ENCODE results near the gene FRMD4B.

Gene FRMD4B

DNA sequence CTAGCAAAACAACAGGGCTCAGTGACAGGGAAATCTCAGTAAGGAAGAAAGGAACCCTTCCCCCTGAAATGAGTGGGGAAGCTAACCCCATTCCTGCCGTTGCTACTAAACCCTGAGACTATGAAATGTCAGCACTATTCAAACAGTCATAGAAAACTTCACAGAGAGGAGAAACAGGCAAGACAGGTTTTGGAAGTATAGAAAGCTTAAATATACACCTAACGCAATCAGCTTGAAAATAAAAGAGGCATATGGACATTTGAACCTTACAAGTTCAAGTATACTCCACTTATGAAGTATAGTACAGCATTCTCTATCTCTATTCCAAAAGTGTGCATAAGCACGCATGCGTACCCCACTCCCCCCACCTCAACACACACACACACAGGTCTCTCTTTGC, 17.6 kb upstream of the FRMD4B start:
- no peak for DNase-seq

DNA sequence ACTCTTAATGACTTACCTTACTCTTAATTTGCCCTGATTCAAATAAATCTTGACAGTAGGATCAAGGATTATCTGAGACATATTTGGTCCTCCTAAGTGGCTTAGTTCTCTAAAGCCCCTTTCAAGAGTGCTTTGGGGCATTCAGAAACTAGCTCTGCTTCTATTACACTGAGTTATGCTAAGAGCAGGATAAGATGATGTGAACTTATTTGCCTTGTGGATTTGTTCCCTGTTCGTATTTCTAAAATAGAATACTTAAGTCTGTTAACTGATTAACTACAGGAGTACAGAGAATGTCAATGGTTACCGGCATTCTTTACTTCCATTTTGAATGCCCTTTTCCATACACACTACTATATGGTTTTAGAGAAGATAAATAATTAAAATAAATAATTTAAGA, 14.8 kb upstream of the FRMD4B start:
- DNase-seq, result no peak

DNA sequence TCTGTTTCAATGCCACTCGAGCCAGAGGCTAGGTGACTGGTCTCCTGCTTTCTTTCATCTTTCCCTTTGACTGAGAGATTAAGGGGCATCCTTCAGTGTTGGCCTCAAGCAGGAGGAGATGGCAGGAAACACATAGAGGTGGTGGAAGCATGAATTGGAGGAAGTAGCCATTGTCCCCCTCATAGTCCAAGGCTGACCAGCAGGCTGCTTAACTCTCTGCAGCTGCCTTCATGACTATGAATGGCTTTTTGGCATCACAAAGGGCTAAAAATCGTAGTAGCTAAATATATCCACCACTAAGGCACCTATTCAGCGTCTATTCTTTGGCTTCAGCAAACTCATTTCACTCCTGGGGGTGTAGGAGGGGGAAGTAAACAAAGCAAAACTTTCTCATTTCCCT, 7.0 kb upstream of the FRMD4B start:
- no peak for DNase-seq

DNA sequence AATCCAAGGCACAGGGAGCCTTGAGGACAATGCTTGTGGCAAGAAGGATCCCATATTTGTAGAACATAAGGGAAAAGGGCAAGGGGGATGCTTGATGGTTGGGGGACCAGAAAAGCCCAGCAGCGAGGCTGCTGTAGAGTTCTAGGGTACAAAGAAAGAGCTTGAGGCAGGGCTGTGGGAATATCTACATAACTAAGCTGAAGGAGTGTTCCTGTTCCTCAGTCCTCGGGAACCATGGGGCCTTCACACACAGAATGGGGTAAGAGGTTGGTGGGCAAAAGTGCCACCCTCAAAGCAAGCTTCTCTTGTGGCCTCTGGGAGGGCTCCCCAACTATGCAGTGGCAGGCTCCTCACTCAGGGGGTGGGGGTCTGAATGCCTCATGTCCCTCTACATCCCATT, 6.5 kb upstream of the FRMD4B start:
- no peak for DNase-seq

DNA sequence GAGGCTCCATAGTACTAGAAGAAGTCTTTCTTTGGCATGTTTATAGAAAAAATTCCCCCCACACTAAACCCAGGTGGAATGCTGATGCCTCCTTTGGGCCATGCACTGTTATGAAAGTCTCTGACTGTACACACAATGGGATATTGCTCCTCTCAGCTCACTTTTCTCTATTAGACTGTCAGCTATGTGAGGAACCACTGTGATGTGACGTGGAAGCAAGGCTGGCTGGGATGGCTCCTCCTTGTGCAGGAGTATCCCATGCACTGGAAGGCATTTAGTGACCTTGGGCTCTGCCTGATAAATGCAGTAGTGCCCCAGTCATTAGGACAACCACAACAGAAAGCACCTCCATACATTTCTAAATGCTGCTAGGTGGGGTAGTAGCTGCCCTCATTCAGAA, 5.7 kb upstream of the FRMD4B start:
- no peak for DNase-seq

DNA sequence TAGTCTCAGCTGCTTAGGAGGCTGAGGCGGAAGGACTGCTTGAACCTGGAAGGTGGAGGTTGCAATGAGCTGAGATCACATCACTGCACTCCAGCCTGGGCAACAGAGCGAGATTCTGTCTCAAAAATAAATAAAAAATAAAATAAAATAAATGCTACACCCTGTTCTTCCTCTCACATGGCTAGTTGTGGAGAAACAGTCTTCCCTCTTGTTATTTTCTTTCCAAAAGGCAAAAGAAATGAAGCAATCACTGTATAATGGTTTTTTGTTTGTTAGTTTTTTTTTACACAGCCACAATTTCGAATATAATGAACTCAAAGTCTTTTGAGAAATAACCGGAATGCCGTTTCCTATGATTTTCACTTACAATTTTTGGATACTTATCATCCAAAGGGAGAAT, 4.9 kb upstream of the FRMD4B start:
- no peak for DNase-seq

DNA sequence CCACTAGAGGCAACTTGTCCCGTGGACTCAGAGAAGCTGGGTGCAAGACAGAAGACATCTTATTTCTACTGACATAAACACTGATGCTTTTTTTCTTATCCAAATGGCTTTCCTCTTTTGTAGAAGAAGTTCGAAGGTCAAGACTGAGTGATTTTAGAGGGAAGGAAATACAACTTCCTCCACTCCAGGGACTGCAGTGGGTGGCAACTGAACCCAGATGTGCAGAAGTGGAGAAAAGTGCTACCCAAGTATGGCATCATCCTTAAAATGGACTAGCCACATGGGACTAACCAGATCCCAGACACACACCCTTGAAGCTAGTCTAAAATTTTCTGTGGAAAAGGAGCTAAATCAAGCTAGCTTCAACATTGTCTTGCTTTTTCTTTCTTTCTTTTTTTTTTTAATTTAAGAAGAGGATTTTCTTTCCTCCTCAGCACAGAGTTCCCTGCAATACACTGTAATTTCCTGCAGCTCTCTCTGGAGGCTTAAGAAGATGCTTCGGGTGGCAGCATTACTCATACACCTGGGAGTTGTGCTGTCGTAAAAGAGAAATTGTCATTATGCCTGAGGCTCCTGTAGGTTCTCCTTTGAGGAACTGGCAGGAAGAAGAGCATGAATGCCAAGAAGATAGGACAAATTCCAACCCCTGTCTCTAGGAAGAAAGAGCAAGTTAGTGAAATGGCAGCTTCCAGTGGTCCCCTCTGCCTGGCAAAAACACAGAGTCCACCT, 3.8 kb upstream of the FRMD4B start:
- no peak for DNase-seq

DNA sequence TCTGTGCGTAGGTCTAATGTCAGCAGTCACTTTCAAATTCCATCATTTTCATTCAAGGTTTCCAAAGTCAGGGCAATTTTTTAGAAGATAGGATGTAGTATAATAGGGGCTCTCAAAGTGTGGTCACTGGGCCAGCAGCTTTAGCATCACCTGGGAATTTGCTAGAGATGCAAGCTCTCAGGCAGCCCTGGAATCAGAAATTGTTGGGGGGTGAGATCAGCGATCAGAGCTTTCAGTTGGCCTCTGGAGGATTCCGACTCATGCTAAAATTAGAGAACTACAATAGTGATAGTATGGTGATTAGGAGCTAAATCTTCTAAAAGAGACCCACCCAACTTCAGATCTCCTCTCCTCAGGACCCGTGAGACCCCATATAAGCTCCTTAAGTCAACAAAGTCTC, 2.4 kb upstream of the FRMD4B start:
- no peak for DNase-seq

DNA sequence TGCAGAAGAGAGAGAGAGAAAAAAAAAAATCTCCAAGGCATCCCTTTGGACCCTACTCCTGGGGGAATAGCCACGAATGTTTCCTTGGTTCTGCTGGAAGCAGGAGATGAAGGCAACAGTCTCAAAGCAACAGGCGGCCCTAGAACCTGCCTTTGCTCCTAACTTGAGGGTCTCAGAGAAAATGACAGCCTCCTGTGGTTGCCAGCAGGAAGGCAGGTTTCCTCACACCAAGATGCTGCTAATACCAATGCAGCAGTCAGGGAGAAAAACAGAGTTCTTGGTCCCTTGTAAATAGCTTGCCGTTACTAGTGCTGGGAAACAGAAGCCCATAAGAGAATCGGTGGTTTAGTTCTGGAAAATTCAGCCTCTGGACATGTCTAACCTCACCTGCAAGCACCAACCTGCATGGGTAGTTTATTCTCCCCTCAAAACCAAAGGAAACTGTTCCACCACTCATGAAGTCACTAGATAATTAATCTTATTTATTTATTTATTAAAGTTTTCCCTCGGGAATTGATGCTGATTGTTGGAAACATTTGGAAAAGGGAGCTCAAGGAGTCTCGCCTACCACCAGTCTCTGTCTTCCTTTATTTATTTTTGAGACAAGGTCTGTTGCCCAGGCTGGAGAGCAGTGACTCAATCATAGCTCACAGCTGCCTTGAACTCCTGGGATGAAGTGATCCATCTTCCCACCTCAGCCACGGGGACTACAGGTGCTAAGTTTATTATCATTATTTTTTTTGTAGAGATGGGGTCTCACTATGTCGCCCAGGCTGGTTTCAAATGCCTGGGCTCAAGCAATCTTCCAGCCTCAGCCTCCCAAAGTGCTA, 883 bp upstream of the FRMD4B start:
- DNase-seq, result no peak

DNA sequence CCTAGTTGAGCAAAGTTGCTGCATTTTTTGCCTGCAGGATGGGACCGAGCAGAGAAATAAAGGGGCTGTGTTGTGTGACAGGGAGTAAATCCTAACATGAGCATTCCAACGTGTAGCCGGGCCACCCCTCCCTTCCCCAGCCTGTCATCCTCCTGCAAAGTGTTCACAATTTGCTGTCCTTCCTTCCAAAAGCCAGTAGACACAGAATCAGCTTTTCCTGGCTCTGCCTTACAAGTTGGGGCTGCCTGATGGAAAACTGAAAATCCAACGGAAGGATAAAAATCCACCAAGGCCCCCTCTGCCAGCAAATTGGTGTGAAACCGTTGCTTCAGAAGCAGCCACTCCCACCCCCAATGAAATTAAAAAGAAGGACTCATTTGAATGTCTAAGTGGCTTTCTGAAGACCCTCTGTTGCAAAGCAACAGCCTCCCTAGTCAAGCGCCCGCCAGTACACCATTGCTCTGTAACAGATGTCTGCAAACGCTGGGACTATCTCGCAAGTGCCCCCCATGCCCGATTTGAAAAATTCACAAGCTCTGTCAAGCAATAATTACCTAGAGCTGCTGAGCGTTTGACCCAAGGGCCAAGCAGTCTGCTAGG, 665 bp downstream of the FRMD4B start:
- no peak for DNase-seq

DNA sequence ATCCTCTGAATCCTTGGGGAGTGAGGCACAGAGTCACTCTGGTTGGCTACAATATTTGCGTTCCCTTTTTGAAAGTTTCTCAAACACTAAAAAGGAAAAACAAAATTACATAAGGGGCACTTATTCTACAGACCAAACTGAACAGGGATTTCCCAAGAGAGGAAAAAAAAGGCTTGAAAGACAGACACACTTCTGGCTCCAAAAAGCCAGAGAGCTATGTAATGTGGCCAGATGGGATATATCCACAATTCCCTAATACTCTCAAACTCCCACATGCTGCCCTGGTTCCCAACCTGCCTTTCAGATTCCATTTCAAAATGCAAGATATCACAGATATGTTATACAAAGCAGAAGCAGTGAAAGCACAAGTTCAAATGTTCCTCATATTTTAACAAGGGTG, 1.6 kb downstream of the FRMD4B start:
- no peak for DNase-seq

DNA sequence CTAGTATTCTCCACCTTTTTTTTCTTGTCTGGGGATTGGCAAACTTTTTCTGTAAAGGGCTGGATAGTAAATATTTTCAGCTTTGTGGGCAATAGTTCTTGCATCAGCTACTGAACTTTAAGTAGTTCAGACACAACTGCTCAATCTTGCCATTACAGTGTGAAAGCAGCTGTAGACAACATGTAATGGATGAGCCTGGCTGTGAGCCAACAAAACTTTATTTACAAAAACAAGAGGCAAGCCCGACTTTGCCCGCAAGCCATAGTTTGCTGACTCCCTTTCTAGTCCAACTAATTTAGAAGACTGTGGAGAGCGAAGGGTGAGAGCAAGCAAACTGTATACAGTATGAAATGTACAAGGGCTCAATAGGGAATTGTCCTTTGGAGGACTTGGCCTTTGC, 6.2 kb downstream of the FRMD4B start:
- no peak for DNase-seq

DNA sequence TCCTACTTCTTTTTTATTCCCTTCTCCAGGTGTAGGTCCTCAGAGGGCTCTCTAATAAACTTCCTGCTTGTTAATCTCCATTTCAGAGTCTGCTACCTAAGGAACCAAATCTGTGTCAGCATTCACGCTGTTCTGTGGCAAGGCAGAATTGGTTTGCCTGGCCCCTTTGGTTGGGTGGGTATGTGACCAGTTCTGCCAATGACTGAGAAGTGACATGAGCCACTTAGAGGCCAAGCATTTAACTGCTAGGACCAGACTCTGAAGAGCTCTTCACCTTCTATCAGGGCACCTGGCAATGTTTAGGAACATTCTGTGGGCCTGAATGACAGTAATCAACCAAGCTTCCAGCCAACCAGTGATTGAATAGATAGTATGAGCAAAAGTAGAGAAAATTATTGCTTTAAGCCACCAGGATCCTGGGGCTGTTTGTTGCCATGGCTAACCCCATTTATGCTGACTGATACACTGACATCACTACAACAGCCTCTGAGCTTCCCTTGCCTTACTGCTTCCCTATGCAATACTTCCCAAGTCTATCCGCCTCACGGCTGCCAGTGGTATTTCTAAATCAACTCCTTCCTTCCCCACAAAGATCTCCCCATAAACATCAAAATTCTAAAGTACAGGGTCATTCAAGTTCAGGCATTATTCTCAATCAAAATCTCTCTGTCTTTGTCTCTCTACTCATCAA, 7.6 kb downstream of the FRMD4B start:
- DNase-seq, result no peak

DNA sequence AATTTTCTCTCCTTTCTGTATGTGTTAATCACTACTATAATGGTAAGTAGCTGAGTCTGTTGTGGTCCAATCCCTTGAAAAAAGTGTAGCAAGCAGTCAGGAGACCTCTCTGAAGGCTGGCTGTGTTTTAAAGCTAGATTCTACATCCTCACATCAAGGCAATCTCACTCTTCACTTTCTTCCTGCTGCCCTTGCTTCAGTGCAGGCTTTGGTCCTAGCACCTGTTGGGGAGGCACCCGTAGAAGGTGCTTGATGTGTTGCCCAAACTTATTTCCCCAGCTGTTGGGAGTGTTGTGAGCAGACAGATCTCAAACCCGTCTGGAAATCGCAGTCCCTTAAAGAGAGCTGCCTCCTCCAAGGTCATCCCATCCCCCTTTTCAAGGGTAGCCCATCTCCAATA, 8.6 kb downstream of the FRMD4B start:
- no peak for DNase-seq

DNA sequence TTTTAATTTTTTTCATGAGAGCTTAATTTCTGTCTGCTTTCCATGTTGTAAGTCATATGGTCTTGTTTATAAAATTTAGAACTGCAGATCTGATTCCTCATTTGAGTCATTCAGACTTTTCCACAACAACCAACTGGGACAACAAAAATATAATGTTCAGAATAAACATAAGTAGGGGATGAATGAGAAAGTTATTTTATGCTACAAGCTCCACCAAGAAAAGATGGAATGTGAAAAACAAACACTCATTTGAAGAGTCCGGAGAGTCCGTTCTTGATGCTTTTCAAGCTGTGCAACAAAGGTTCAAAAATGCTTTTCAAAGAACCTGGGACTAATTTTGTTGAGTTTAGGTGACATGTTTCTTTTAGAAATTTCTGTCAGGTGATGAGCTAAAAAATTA, 9.2 kb downstream of the FRMD4B start:
- no peak for DNase-seq

DNA sequence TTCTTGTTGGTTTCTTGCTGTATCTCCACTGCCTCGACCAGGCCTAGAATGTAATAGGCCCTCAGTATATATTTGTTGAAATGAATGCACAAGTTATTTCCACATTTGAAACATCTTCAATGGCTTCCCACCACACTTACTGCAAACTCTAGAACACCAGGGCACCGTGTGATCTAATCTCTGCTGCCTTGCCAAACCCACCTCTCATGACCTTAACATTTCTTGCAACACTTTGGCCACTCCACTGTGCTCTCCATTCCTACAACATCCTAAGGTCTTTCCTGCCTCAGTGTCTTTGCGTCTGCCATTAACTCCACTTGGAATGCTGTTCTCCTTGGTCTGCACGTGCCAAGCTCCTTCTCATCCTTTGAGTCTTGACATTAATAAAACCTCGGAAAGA, 14.1 kb downstream of the FRMD4B start:
- no peak for DNase-seq

DNA sequence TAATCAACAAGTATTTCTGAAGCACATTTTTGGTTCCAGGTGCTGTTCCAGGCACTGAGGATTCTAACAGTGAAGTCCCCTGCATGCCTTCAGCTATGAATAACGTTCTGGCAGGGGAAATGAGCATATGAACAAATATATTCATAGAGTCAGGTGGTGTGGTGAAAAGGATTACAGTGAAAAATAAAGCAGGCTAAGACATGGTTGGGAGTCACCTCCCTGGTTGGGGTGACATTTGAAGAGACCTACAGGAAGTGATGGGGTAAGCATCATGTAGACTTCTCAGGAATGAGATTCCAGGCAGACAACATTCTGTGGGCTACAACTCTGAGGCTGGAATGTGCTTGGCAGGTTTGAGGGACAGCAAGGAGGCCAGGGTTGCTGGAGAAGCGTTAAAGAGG, 15.0 kb downstream of the FRMD4B start:
- no peak for DNase-seq

DNA sequence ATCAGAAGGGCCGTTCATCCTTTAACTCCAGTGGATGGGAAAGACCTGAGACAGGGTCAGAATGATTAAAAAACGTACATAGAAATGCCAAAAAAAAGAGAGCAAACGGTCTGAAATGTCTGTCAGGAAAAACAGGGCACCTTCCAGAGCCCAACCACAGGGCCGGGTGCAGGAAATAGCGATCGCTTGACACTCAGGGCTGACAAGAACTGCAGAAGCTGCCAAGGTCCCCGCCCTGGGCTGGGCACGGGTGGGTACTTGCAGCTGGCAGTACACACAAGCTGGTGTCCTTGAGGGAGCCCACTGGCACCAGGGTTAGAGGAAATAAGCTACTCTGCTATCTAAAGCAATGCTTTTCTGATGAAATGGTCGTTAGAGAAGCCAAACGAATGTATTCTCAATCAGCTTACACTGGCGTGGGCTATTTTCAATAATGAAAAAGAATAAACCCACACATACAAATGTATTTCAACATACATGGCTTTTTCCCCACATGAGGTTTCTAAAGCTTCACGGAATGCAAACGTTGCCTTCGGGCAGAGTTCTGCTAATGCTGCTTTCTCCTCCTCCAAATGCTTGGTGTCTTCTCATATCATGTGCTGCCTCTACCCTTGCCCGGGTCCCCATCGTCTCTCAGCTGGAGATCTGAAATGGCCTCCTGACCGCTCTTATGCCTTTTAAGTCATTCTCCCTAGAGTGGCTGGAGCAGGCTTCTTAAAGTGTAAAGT, 15.6 kb downstream of the FRMD4B start:
- DNase-seq, result no peak

DNA sequence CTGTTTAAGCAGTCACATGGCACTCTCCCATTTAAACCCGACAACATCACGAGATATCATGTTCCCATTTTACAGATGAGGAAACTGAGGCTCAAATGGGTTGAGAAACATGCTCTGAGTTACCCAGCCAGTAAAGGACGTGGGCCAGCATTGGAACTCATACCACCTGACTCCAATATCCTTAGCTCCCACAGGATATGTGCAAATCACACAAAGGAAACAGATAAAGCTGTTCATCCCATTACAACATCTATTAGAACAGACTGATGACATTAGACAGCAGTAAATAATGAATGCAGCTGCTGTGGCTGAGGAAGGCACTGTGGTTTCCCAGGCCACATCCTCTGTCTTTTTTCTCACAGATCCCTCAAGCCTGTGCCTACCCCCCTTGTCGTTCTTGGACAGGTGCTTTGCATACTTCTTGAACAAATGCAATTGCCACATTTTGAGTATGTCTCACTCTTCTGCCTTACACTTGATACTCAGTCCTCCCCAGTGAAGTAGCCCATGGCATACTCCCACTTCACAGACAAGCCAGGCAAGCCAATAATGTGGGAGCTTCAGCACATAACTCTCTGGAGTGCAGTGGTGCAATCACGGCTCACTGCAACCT, 17.7 kb downstream of the FRMD4B start:
- no peak for DNase-seq

DNA sequence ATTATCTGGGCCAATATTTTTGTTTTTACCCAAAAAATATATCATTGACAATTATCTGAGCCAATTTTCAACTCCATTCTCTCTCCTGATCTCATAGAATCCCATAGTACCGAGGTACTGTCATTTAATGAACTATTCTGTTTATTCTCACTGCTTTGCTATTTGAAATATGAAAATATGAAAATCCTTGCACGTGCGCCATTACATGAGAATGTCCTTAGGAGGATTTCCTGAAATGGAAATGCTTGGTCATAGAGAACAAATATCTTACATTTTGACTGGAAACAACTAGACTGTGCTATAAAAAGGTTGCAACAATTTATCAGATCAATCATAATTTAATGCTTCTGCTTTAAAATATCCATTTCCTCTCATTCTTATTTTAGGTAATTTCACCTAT, 18.3 kb downstream of the FRMD4B start:
- DNase-seq, result no peak

DNA sequence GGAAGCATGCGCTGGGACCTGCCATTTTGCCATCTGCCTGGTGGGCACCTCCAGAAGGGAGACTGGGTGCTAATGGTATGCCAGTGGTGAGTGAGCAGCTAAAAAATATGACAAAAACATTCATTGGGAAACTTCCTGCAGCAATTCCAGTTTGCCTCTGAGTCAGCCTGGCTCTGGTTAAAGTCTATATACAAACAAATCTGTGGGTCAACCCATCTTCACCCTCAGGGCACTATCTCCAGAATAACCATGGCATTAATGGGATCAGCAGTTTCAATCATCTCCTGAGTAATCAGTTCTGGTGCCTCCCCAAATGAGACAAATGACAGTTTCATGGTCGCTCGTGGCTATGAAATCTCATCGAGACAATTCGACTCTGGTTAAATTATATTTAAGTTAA, 21.5 kb downstream of the FRMD4B start:
- no peak for DNase-seq

DNA sequence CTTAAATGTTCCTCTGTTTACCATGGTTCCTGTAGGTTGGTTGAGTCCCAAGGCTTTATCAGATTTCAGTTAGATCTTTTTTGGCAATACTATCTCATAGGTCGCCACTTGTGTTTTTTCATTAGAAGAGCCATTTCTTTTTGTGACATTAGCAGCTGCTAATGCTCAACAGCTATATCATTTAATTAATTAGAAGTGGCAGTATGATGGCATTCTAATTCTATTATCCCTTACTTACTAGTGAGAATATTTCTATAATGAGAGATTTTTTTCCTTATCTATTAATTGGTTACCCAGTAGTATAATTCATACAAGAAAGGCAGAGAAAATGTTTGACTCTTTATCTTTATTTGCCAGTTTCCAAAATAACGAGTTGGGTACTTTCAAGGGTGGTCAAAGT, 25.2 kb downstream of the FRMD4B start:
- DNase-seq, result no peak

Measured in T-helper 9 cell (primary cell).